Common myeloid progenitor, CD34-positive (primary cell): ENCODE results near the gene NOL9.
A peak's percentile ranks its signal among the peaks of the same experiment; 100 is the strongest.

Experiments used
- CTCF ChIA-PET: fragments of 350-600 bp; sonication (Branson Sonifier 250); formaldehyde crosslinking; loops from one replicate; lab custom pipeline; 2021; ENCODE audit warnings: antibody characterized with exemption; lab: Charles Lee
- POLR2A ChIA-PET: fragments of 350-600 bp; sonication (Branson Sonifier 250); formaldehyde crosslinking; loops from one replicate; lab custom pipeline; 2021; ENCODE audit warnings: antibody characterized with exemption; lab: Charles Lee
- DNase-seq, 3 donors: peaks; one replicate each; pipeline versions ENCODE4 v3.0.0 to v3.0.0-alpha.2; 2013
- H3K27ac ChIP-seq, 2 experiments: 1 replicate in 1 of 2; 2 replicates in 1 of 2; pipeline ENCODE4 v1.7.0; 2013; ENCODE audit warnings: inconsistent platforms in 2 of 2, low read length in 2 of 2, mild to moderate bottlenecking in 2 of 2, low read depth in 1 of 2, moderate library complexity in 1 of 2; ENCODE audit not compliant: severe bottlenecking in 2 of 2, insufficient read depth in 1 of 2, poor library complexity in 1 of 2
- H3K27me3 ChIP-seq, 5 experiments: replicated peaks in 2 of 5; 1 replicate in 3 of 5; 2 replicates in 2 of 5; pipeline versions ENCODE4 v1.6.1 to v1.7.0; 2013; ENCODE audit warnings: low read length in 4 of 5, mild to moderate bottlenecking in 2 of 5, moderate library complexity in 2 of 5, inconsistent platforms in 1 of 5; ENCODE audit not compliant: insufficient read depth in 5 of 5, control insufficient read depth in 4 of 5
- H3K36me3 ChIP-seq, 4 experiments: 1 replicate in 2 of 4; 2 replicates in 2 of 4; pipeline versions ENCODE4 v1.6.1 to v1.7.0; 2013; ENCODE audit warnings: low read length in 3 of 4, control low read depth in 1 of 4, mild to moderate bottlenecking in 1 of 4; ENCODE audit not compliant: control insufficient read depth in 4 of 4, insufficient read depth in 4 of 4
- H3K4me1 ChIP-seq, 4 experiments: 1 replicate in 3 of 4; 2 replicates in 1 of 4; pipeline versions ENCODE4 v1.6.1 to v1.7.1; 2013; ENCODE audit warnings: low read length in 3 of 4, mild to moderate bottlenecking in 3 of 4, control low read depth in 1 of 4, inconsistent platforms in 1 of 4, moderate library complexity in 1 of 4; ENCODE audit not compliant: control insufficient read depth in 4 of 4, insufficient read depth in 4 of 4; ENCODE audit errors: control extremely low read depth in 1 of 4
- H3K4me3 ChIP-seq, 7 experiments: 1 replicate in 4 of 7; 2 replicates in 3 of 7; pipeline versions ENCODE4 v1.5.1 to v1.7.0; 2013; ENCODE audit warnings: mild to moderate bottlenecking in 7 of 7, low read length in 6 of 7, moderate library complexity in 6 of 7, inconsistent platforms in 2 of 7, low read depth in 2 of 7, control low read depth in 1 of 7; ENCODE audit not compliant: insufficient read depth in 4 of 7, control insufficient read depth in 1 of 7; ENCODE audit errors: extremely low read depth in 1 of 7
- H3K9me3 ChIP-seq, 5 experiments: 1 replicate in 4 of 5; 2 replicates in 1 of 5; pipeline versions ENCODE4 v1.6.1 to v1.7.1; 2013; ENCODE audit warnings: low read length in 4 of 5, mild to moderate bottlenecking in 2 of 5, inconsistent platforms in 1 of 5, low read depth in 1 of 5, moderate library complexity in 1 of 5; ENCODE audit not compliant: control insufficient read depth in 4 of 5, insufficient read depth in 2 of 5; ENCODE audit errors: control extremely low read depth in 1 of 5
- WGBS: methylation state at CpG from one replicate; pipeline ENCODE4 v1.1.5; 2013; ENCODE audit not compliant: insufficient coverage; 5-methylcytosine and 5-hydroxymethylcytosine counted together

Gene NOL9

DNA sequence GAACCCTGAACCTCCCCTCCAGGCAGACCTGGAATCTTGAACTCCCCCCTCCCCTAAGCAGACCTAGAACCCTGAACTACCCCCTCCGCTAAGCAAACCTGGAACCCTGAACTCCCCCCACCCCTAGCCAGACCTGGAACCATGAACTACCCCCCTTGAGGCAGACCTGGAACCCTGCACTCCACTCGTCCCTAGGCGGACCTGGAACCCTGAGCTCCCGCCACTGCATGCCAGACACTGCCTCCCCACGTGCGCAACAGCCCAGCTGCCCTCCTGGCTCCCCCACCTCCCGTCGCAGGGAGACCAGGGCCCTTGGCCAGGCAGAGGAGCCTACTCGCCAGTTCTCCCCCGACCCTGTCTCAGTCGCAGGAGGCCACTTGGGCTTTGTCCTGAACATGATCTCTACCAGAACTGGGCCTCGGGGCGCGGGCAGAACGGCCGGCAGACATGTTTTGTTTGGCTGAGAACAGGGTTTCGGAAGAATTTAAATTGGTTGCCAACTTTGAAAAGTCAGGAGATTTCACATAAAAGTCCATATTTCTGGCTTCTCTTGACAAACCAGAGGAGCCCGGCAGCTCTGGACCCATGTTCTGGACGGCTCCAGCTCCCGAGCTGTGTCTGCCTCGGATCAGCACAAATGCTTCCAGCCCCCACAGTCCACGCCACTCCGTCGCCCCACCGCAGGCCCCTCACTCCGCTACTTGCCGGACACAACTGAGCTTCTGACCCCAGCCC is 53.6 kb downstream of the NOL9 start:
- Histone ChIP-seq H3K9me3 (no peaks in the 10 kb centered on the region), H3K27me3 (peaks cover 0 to 36% (median 18%) of the 10 kb centered on the region in 5 experiments), H3K4me3 (no peak overlapping the region), H3K27ac (no peak overlapping the region), H3K36me3 (no peaks in the 10 kb centered on the region), H3K4me1 (peaks cover 0 to 22% (median 17%) of the 10 kb centered on the region in 4 experiments)
- WGBS = 94% methylated on average over 24 of the region's 27 CpGs
- ChIA-PET CTCF (interaction anchor here (1.2 to 2.3 kb wide), 2 partner anchors 22 to 128 kb away, joined by 3 to 6 read pairs; no protein-coding TSS in a partner anchor), POLR2A (interaction anchor here (0.6 kb wide), 1 partner anchor 424 kb away, joined by 3 read pairs; no protein-coding TSS in a partner anchor)
- DNase-seq = no peak

DNA sequence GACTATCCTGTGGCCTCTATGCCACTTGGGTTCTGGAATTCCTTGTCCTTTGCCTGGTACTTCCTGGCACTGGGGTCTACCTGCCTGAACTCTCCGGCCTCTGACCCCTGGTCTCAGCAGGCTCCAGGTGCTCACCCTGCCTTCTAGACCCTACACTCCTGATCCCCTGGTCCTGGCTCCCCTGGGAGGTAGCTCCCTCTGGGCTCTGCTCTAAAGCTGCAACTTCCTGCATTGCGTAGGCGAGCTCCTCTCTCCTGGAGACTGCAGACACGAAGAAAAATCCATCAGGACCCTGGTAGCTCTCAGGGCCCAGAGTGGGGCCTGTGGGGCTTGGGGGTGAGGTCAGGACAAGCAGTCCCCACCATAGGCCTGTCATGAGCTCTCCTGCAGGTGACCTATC is 55.0 kb downstream of the NOL9 start:
- POLR2A ChIA-PET = no interaction called here
- Histone ChIP-seq H3K4me1 (peaks cover 0 to 25% (median 20%) of the 10 kb centered on the region in 4 experiments), H3K36me3 (no peaks in the 10 kb centered on the region), H3K27me3 (peaks cover 0 to 39% (median 19%) of the 10 kb centered on the region in 5 experiments), H3K4me3 (no peak overlapping the region), H3K9me3 (no peaks in the 10 kb centered on the region), H3K27ac (no peak overlapping the region)
- CTCF ChIA-PET = interaction anchor here (0.8 to 2.3 kb wide), 3 partner anchors 11 to 55 kb away, joined by 3 to 6 read pairs (median 4); partner anchors contain the start of genes NOL9 and TAS1R1
- WGBS = 90% methylated on average over 2 of the region's 4 CpGs
- DNase-seq = no peak

DNA sequence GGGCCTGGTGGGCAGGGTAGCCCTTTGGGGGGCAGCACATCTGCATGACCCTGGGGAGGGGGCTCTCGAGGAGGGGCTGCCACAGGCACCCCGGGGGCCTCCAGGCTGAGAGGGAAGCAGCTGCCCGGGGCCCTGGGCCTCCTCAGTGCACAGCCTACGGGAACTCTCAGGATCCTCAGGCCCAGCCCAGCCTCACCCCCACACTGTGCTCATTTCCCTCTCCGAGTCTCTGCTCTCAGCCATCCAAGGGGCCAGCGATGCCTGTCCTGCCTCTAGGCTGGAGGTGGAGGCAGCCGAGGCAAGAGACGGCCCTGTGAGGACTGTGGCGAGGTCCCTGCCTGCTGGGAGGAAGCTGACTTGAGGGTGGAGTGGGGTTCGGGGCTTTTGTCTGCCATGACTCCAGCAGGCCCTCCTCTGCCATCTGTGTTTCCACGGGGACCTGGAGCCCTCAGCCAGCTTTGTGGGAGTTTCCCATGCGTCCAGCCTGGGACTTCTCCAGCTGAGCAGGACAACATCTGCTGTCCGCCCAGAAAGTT is 55.7 kb downstream of the NOL9 start:
- Histone ChIP-seq H3K4me1 (peaks cover 0 to 25% (median 20%) of the 10 kb centered on the region in 4 experiments), H3K27me3 (peaks cover 0 to 39% (median 19%) of the 10 kb centered on the region in 5 experiments), H3K36me3 (no peaks in the 10 kb centered on the region), H3K27ac (no peak overlapping the region), H3K9me3 (no peaks in the 10 kb centered on the region), H3K4me3 (no peak overlapping the region)
- ChIA-PET POLR2A (no interaction called here), CTCF (interaction anchor here (0.8 to 1.4 kb wide), 2 partner anchors 12 to 56 kb away, joined by 3 to 4 read pairs; partner anchors contain the start of genes NOL9 and TAS1R1)
- WGBS = 84% methylated on average over 13 of the region's 13 CpGs
- DNase-seq = no peak

DNA sequence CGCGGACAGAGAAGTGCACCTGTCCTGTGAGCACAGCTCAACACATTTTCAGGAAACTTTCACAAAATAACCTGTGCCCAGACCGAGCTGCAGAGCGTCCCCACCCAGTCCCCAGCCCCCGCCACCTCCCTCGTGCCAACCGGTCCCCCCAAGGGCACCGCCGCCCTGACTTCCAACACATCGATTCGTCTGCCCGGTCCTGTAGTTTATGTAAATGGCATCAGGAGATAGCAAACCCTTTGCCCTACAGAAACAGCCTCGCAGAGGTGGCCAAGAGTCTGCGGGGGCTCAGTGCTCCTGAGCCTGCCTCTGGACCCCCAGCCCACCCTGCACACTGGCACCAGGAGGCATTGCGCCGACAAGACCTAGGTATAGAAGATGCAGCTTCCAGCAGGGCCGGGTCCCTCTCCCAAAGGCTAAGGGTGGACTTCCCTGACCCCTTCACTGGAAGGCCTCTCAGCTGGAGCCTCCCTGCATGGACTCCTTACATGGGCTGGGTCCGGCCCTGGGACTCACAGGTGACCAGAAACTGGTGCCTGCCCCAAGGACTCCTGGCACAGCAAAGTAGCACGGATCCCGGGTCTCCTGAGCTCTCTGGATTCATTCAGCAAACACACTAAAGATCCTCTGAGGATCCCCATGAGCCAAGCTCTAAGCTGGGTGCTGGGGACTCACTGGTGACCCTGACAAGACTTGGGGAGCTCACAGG is 56.3 kb downstream of the NOL9 start:
- DNase-seq = no peak
- peaks cover 0 to 25% (median 20%) of the 10 kb centered on the region in 4 experiments for H3K4me1 ChIP-seq
- WGBS = 68% methylated on average over 10 of the region's 20 CpGs
- ChIA-PET CTCF (interaction anchor here (1.4 kb wide), 1 partner anchor 12 kb away, joined by 3 read pairs; no protein-coding TSS in a partner anchor), POLR2A (no interaction called here)
- no peaks in the 10 kb centered on the region for H3K9me3 ChIP-seq
- peaks cover 0 to 39% (median 19%) of the 10 kb centered on the region in 5 experiments for H3K27me3 ChIP-seq
- no peaks in the 10 kb centered on the region for H3K36me3 ChIP-seq
- H3K27ac ChIP-seq = no peak overlapping the region
- H3K4me3 ChIP-seq = peak overlapping the region in 5 of 7 experiments; percentile 42 to 78 (median 66)

DNA sequence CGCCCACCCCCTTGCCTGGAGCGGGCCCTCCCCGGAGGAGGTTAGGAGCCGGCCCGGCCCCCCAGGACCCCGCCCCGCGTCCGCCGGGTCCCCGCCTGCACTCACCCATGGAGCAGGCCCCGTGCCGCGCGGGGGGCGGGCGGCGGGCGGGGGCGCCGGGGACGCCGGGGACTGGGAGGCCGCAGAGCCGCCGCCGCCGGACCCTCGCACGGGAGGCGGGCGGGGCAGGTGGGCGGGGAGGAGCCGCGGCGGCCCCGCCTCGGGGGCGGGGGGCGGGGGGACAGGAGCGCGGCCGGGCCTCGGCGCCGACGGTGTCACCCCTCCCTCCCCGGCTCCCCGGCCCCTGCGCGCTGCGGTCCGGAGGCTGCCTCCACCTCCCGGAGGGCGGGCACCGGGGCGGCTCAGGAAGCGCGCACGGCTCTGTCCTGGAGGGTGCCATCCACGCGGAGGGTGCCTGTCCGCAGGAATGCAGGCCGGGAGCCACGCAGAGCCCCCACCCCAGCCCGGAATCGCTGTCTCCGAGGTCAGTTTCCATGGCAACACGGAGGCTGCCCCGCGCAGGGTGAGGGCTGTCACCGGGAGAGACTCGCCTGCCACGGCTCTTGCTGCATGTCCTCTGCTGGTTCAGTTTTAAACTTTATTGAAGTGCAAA is 57.0 kb downstream of the NOL9 start:
- DNase-seq = peak; percentile 29 to 66 (median 59)
- H3K27ac ChIP-seq = no peak overlapping the region
- CTCF ChIA-PET = no interaction called here
- no peaks in the 10 kb centered on the region for H3K9me3 ChIP-seq
- no peaks in the 10 kb centered on the region for H3K36me3 ChIP-seq
- peak overlapping the region in 6 of 7 experiments; percentile 42 to 78 (median 64) for H3K4me3 ChIP-seq
- peaks cover 0 to 25% (median 20%) of the 10 kb centered on the region in 4 experiments for H3K4me1 ChIP-seq
- POLR2A ChIA-PET = no interaction called here
- H3K27me3 ChIP-seq = peaks cover 0 to 39% (median 17%) of the 10 kb centered on the region in 5 experiments
- WGBS = 0% methylated on average over 67 of the region's 74 CpGs

DNA sequence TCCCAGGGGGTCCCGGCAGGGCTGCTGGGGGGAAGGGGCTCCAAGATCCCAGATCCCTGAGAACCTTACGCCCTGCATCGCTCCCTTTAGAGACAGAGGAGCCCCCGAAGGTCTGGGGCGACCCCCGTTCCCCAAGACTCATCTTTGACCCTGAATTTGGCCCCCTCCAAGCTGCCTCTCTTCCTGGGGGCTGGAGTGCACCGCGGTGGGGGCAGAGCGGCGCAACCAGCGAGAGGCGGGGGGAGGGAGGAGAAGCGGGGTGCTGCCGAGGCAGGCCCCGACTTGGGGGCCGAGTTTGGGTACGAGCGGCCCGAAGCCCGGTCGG is 57.5 kb downstream of the NOL9 start:
- ChIA-PET POLR2A (no interaction called here), CTCF (interaction anchor here (1.9 kb wide), 1 partner anchor 8 kb away, joined by 5 read pairs; no protein-coding TSS in a partner anchor)
- Histone ChIP-seq H3K4me3 (peak overlapping the region in 4 of 7 experiments; percentile 23 to 51 (median 34)), H3K27ac (no peak overlapping the region), H3K36me3 (no peaks in the 10 kb centered on the region), H3K27me3 (peaks cover 0 to 39% (median 17%) of the 10 kb centered on the region in 5 experiments), H3K9me3 (no peaks in the 10 kb centered on the region), H3K4me1 (peaks cover 0 to 25% (median 20%) of the 10 kb centered on the region in 4 experiments)
- 7% methylated on average over 16 of the region's 21 CpGs for WGBS
- DNase-seq = no peak
